NOMO-1 (cell line): Measurements from ENCODE around the gene TRAF1.

ENCODE experiments used
- DNase-seq, 2 experiments: peaks; one replicate each; lab custom pipeline; 2025; ENCODE audit not compliant: unreplicated experiment in 2 of 2; lab: John Stamatoyannopoulos, UW

The TRAF1 gene

GRCh38 chr9:120890320-120891244 is 36.0 kb downstream of the TRAF1 start:
- peak; percentile 53 to 58 for DNase-seq

DNA sequence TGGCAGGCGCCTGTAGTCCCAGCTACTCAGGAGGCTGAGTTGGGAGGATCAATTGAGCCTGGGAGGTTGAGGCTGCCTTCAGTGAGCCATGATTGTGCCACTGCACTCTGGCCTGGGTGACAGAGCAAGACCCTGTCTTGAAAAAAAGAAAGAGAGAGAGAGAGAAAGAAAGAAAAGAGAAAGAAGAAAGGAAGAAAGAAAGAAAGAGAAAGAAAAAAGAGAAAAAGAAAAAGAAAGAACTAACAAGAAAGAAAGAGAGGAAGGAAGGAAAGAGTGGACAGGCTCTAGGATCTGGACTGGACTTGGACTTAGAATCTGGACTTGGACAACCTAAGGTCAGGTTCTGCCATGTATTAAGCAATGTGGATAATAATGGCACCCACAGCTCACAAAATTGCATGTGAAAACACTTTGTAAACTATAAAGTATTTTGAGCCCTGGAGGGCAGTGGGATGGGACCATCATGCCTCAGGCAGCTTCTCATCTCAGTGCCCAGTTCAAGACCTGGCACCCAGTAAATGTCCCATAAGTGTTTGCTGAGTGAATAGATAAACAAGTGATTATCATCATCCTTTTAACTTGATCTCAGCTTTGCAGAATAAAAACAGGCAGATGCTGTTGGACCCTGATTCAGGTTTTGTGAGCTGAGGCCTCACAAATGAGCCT is 36.9 kb downstream of the TRAF1 start:
- DNase-seq, result no peak

DNA sequence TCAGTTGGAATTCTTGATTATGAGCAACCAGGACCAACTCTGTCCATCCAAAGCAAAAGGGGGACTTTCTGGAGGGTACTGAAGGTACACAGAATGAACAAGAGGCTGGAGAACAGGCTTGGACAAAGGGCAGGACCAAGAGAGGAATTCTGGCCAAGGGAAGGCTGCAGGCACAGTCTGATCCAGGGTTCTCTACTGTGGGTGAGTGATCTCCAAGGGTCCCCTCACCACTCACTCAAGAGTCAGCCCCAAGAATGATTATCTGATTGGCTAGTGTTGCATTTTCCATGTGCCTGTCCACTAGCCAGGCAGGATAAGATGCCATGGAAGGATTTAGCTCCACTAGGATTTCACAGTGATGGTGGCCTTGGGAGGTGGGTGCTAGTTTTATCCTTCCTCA is 38.0 kb downstream of the TRAF1 start:
- DNase-seq, result no peak

DNA sequence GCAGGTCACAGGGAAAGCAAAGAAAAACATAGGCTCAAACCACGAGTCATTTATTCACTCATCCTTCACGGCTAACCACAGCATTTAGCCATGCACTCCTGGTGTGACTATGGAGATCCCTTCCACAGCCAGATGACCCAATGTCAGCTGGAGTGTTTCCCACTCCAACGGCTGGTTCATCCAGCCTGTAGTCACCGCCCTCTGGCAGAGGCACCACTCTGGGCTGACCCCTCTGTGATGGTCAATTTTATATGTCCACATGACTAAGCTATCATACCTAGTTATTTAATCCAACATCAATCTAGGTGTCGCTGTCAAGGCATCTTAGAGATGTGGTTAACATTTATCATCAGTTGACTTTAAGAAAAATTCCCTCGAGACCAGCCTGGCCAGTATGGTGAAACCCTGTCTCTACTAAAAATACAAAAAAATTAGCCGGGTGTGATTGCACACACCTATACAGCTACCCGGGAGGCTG is 40.1 kb downstream of the TRAF1 start:
- no peak for DNase-seq

DNA sequence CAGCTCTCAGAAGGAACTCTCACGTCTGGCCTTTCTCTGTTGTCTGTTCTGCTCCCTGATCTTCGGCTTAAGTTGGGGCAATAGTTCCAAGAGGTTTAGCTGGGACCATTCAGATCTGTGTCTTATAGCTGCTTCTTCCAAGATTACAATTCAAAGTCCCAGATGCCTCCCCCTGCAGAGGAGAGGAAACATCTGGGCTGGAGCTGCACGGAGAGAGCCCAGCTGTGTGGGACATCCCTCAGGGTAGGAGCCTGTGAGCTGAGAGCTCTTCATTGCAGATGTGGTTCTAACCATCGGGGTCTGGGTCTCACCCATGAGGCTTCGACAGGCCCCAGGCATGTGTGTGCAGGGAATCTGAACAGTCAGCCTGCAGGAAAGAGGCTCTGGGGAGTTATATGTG is 40.6 kb downstream of the TRAF1 start:
- DNase-seq, result no peak

GRCh38 chr9:120885457-120885856 is 41.1 kb downstream of the TRAF1 start:
- DNase-seq, result no peak

- DNase-seq, result no peak
Measured at GRCh38 chr9:120883608-120883996, 43.0 kb downstream of the TRAF1 start.

DNA sequence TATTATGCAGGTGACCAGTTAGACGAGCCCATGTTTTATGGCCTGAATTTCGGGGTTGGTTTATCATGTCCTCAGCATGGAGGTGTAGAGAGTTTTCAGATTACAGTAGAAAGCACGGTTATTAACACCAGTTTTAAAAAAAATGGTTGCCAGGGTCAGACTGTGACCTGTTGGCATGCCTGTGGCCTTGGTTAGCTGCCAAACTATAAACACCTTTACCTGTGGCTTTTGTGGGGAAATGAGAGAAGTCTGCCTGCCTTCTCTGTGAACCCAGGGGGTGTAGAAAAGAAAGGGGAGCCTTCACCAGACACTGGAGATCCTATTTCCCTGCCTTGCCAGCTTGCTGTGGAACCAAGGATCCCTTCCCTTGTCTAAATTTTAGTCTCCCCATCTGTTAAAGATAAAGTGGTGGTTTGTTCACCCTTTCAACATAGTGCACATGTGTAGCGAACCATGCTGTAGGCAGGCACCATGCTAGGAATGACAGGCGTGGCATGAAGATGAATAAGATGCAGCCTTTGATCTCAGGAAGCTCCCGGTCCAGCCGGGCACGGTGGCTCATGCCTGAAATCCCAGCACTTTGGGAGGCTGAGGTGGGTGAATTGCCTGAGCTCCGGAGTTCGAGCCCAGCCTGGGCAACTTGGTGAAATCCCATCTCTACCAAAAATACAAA is 43.5 kb downstream of the TRAF1 start:
- DNase-seq, result no peak

DNA sequence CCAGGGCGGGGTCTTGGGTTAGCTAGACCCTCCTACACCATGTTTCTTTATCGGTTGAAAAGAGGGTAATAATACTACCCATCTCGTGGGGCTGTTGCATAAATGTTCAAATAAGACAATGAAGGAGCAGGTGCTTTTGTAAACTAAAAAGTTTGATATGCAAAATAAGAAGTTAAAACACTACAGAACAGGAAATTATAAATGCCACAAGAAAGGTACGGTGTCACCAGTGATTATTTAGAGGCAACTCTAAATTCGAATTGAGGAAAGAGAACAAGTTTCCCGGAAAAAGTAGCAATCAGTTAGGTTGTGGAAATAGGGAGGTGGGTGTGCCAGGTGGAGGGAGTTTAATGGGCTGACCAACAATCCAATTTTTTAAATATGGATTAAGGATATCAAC is 47.1 kb downstream of the TRAF1 start:
- no peak for DNase-seq

DNA sequence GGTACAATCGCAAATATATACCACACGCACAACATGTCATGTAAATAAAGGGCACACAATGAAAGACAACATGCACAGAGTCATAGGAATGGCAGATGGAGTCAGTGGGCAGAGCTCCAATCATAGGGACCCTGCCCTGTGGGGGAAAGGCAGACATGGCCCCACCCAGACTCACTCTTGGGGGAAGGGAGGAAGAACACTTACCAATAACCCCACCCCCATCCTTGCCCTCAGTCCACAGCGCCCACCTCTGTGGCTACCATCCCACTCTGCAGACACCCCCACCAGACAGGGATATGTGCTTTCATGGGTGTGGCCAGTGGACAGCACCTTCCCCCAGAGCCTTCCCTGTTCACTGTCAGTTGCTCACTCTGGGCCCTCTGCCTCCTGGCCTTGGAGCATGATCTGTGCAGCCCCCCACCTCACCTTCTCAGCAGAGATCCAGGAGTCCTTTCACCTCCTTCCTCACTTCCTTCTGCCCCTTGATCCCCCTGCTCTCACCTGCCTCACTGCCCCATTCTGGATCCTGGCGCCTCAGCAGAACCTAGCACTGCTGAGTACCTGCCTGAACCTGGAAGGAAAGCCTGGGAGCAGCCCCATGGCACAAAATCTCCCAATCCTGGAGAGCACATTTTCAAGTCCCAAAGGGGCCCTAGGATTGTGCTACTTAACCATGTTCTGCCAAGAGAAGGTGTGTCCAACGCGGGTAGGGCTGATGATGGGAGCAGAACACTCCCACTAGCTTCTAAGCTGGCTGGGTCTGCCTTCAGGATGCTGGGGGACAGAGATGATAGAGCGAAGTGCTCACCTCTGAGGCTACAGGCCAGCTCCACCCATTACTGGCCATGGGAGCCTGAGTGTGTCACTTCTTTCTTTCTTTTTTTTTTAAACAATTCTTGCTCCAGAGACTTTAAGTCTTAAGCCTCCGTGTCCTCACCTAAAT is 48.1 kb downstream of the TRAF1 start:
- no peak for DNase-seq

DNA sequence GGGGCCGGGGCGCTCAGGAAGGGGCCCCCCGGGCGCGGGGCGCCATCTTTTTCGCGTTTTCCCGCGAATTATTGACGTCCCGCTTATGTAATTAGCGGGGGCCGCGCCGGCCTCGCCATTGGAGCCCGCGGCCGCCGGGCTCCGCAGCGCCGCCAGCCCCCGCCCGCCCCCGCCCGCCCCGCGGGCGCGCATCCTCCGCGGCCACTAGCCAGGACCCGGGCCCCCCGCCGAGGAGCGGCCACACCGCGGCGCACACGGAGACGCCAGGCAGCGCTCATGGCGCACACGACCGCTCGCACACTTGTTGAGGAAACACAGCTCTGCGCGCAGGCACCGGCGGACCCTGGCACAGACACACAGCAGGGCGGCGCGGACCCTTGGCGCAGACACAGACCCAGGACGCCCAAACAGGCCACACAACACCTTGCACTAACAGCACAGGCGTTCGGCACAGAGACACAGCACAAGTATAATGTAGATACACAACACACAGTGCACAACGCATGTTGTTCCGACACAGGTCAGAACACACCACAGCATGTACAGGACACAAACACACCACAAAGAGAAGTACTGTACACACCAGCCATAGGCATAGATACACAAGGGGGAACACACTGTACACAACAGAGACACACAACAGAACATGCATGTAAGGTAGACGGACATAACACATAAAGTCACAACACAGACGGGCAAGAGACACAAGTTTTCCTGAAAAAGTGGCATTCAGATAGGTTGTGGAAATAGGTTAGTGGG is 49.1 kb downstream of the TRAF1 start:
- peak; percentile 68 to 84 for DNase-seq

GRCh38 chr9:120876842-120877240 is 49.8 kb downstream of the TRAF1 start, which contains the start of gene PHF19:
PHF19 (minus strand) TSS chr9:120877188; CDS start chr9:120874741, 2,447 bp downstream.
- DNase-seq, result peak; percentile 63 to 66

DNA sequence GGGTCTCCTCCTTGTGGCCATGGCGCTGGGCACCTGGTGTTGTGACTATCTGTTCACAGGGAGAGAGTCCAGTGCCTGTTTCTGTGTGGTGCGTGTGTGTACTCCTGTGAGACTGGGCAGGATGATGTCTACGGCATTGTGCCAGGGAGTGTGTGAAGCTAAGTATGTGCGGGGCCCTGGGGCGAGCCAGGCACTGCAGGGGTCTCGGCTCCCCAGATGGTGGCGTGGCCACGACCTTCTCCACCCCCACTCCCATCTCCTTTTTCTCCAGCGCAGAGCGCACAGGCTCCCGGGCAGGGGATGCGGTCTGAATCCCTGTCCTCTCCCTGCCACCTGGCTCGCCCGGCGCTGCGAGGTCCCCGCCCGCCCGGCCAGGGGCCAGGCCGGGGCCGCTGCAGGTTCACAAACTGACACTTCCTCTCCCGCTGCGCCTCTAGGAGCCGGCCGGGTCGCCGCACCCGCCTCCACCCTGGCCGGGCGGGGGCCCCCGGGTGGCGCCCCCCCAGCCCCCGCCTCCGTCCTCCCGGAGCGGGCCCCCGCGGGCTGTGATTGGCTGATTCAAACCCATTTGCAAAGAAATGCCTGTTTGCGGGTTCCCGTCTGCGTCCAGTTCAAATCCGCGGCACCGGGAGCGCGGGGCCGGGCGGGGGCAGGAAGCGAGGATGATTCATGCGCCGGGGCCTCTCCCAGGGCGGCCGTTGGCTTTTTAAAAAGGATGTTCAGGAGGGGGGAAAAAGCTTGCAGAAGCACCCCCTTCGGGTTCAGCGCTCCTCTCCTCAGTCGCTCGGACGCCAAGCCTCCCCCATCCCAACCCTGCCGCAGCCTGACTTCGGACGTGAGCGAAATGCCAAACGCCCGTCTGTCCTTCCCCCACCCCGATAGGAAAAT is 50.4 kb downstream of the TRAF1 start:
- DNase-seq, result peak; percentile 97

- no peak for DNase-seq
Measured at GRCh38 chr9:120875643-120875953, 51.0 kb downstream of the TRAF1 start.

DNA sequence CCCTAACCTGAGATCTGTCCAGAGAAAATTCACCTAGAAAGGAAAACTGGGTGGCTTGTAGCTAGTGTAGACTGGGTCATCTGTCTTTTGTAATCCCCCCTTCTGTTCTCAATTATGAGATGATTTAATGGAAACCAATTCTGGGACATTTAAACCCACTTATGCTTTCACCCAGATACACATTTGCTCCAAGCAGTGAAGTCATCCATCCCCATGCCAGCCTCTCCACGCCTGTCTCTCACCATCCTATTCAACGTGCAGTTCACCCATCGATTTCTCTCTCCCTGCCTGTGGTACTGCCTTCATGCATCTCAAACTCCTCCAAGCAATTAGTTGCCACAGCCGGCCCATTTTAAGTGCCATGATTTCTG is 51.4 kb downstream of the TRAF1 start:
- DNase-seq, result no peak

DNA sequence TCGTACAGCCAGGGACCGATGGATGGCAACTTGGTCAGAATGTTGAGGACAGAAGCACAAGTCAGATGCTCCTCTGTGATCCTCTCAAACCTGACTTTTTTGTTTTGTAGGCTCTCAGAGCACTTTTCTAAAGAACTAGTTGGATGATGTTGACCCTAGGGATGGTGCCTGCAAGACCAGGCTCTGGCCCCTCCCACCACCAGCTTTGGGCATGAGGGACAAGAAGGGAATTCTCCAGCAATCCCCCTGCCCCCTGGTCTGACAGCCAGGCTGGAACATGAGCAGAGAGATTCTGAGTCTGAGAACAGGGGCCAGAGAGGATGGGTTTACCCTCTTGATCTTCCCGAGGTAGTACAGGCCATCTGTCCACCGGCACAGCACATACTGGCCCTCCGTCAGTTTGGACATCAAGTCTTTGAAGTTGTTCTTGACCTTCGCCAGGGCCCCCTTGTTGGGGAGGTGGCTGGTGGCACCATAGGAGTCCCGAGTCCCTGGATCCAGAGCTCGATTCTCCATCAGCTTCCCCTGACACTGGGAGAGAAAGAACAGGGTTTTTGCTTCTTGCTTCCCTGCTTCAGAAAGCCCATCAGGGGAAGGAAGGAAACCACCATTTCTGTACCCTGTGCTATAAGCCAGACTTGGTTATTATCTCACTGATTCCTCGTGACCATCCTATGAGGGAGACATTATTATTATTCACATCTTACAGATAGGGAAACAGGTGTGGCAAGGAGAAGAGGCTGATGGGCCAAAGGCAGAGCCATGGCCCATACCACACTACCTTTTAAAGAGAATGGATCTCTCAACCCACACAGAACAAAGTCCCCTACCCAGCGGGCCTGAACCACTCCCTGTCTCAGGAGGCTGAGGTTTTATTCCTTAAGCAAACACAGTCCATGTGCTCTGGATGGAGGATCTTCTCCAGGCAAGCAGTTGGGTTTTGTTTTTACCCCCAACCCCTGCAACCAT is 52.1 kb downstream of the TRAF1 start:
- no peak for DNase-seq

DNA sequence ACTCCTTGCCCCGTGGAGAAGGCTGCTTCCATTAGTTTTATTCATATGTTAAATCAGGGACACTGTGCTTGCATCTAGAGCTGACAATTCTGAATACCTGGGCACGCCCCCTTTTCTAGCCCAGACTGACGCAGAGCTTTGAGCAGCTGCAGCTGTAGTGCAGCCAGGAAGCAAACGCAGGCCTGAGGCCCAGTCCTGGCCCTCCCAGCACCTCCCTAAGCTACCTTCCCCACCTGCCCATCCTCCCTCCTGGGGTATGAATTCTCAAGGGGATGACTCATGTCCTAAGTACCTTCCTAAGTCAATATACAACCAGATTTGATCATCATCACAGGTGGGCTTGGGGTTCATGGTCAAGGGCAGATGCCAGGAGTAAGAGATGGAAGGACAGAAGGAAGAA is 53.1 kb downstream of the TRAF1 start:
- DNase-seq, result no peak
